SK-N-MC (cell line): ENCODE measurements around the gene PAX9.

Source experiments
- EZH2 ChIP-seq: fragments of 200-600 bp; sonication (generic); IDR thresholded peaks from one replicate; pipeline ENCODE4 v1.6.1; 2017; ENCODE audit warnings: antibody characterized with exemption
- POLR2AphosphoS5 ChIP-seq: IDR thresholded peaks from 2 replicates; pipeline ENCODE4 v1.6.1; 2012; ENCODE audit warnings: mild to moderate bottlenecking, low read depth, low read length, borderline replicate concordance

GRCh38 chr14:36713960-36714703 lies 52.5 kb downstream of the PAX9 start:
- TF ChIP-seq EZH2 (no peak), POLR2AphosphoS5 (no peak)
